Fibroblast of skin of scalp (primary cell): ENCODE measurements around the gene DISP2.

Experiments
- DNase-seq: peaks from one replicate; pipeline ENCODE4 v3.0.0-alpha.2; 2013

Gene DISP2

DNA sequence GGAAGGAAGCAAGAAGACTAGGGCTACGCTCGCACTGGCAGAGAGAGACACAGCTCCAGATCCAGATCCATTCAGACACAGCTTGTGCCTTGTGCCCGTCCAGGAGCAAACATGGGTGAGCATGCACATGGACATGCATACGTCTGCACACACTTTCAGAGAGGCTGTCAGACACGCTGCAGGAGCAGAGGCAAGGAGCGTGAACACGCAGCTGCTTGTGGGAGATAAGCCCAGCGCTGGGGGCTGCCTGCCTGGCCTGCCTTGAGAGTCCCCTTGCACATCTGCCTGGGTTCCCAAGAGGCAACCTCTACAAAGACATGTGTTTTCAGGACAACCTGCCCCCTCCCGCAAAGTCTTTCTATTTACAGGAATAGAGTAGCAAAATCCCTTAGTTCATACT, 69.2 kb downstream of the DISP2 start:
- DNase-seq: no peak

DNA sequence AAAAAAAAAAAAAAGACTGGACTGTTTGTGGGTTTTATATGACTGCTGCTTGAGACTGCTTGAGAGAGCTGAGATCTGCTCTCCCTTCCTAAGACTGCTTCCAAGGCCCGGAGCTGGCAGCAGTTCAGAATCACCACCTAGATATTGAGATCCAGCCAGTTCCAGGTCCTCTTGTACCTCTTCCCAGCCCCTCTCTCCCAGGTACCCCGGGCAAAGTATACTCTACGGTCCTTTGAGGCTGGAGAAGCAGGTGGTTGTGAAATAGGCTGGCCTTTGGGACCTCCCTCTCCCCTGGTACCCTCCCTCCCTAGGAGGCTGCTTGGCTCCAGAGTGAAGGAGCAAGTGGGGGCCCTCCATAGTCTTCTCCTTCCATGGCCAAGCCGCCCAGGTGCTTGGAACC, 70.2 kb downstream of the DISP2 start:
- no peak for DNase-seq
